Transverse colon (tissue), 4 donors: Measurements from ENCODE around the gene PRDM11. TPM values are rescaled to one million over a fixed set of nuclear protein-coding genes. Genes with fewer than 3 reads are reported as not detected.

ENCODE experiments used
- DNase-seq: peaks from one replicate; pipeline ENCODE4 v3.0.0-alpha.2; 2019
- H3K27ac ChIP-seq, 4 donors: fragments of 200-600 bp; sonication (generic); 2 replicates each; pipeline ENCODE4 v1.5.1; 2016 to 2018; ENCODE audit warnings: inconsistent platforms in 4 of 4
- H3K27me3 ChIP-seq: fragments of 200-600 bp; sonication (generic); 2 replicates; pipeline ENCODE4 v1.5.1; 2017; ENCODE audit warnings: inconsistent platforms
- H3K36me3 ChIP-seq, 4 donors: fragments of 200-600 bp; sonication (generic); 2 replicates each; pipeline ENCODE4 v1.5.1; 2017 to 2019; ENCODE audit warnings: inconsistent platforms in 4 of 4
- H3K4me1 ChIP-seq, 4 donors: fragments of 200-600 bp; sonication (generic); 2 replicates each; pipeline ENCODE4 v1.5.1; 2017 to 2020; ENCODE audit warnings: inconsistent platforms in 4 of 4
- H3K4me3 ChIP-seq, 4 donors: fragments of 200-600 bp; sonication (generic); 1 replicate in 1 of 4; 2 replicates in 3 of 4; pipeline versions ENCODE4 v1.5.1 to v1.6.1; 2017 to 2019; ENCODE audit warnings: inconsistent platforms in 4 of 4
- H3K9me3 ChIP-seq, 2 donors: fragments of 200-600 bp; sonication (generic); 2 replicates each; pipeline ENCODE4 v1.5.1; 2017 to 2019; ENCODE audit warnings: inconsistent platforms in 2 of 2
- EP300 ChIP-seq: sonication (generic); formaldehyde crosslinking; IDR thresholded peaks from one replicate; pipeline ENCODE4 v1.6.1; 2017; ENCODE audit warnings: antibody characterized with exemption, low read depth
- POLR2A ChIP-seq: fragments of 450-650 bp; IDR thresholded peaks from one replicate; pipeline ENCODE4 v1.6.1; 2016; ENCODE audit warnings: antibody characterized with exemption, mild to moderate bottlenecking, moderate library complexity
- POLR2AphosphoS5 ChIP-seq, 3 donors: sonication (generic); formaldehyde crosslinking; IDR thresholded peaks; one replicate each; pipeline ENCODE4 v1.6.1; 2016; ENCODE audit warnings: antibody characterized with exemption in 3 of 3
- WGBS, 2 donors: methylation state at CpG; one replicate each; pipeline ENCODE4 v1.1.5; 2018; ENCODE audit warnings: low coverage in 1 of 2; 5-methylcytosine and 5-hydroxymethylcytosine counted together
- in situ Hi-C, 4 donors: fragments of 200-750 bp; cut with MboI; loops; one replicate each; pipeline versions ENCODE4 v1.15.0 to v1.15.1; 2017; ENCODE audit warnings: low sequenced_read_pairs in 3 of 4, low pct_ligation_motif_present in 1 of 4, low pct_unique_long_range_greater_than_20kb in 1 of 4
- intact Hi-C: fragments of 100-400 bp; cut with DNase I; formaldehyde crosslinking; loops from one replicate; pipeline ENCODE4 v1.15.1; 2023; ENCODE audit warnings: low total_unique reads
- total RNA-seq, 4 donors: library from RNA; depleted of rRNA; stranded (reverse); fragments of >200 nt; gene quantifications; one replicate each; pipeline ENCODE4 v1.1.0, GENCODE V29; 2016
- TF ChIP-seq, protein P1 (sequence below), 5 experiments: fragments of 200-600 bp in 3 of 5; fragments of 450-650 bp in 2 of 5; sonication (generic) in 3 of 5; IDR thresholded peaks; 1 replicate in 2 of 5; 2 replicates in 3 of 5; pipeline ENCODE4 v1.5.1; 2016 to 2017; ENCODE audit warnings: antibody characterized with exemption in 5 of 5, inconsistent platforms in 3 of 5, mild to moderate bottlenecking in 2 of 5, moderate library complexity in 1 of 5

PRDM11 gene
- total RNA-seq, 4 donors from 2014 or later = 5.0 to 11.2 (median 7.9) TPM

DNA sequence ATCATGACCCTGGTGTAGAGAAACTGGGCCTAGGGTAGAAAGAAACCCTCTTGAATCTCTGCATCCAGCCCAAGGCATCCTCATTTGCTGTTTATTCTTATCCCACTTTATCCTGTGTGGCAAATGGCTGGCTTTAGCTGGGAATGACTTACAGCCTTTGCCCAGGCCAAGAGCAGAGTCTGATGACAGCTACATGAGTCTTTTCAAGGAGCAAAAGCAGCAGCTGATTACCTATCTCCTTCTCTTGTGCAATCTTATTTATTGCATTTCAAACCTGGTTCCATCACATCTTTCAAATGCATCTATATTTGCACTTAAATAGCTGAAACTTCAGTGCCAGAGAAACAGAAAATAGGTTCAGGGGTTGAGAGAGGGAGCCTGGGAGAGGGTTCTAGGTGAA is 113.6 kb downstream of the PRDM11 start:
- intact Hi-C loops (no loop called here), in situ Hi-C loops (no loop called here)
- Histone ChIP-seq H3K27me3 (no peaks in the 10 kb centered on the region), H3K27ac (peak overlapping the region in 1 of 4 donors; percentile 57), H3K9me3 (no peaks in the 10 kb centered on the region), H3K36me3 (no peaks in the 10 kb centered on the region), H3K4me3 (no peak overlapping the region), H3K4me1 (peaks cover 4 to 13% (median 10%) of the 10 kb centered on the region in 4 donors)
- TF ChIP-seq POLR2AphosphoS5 (IDR thresholded peaks at IDR 0.05) (no peak), EP300 (no peak), POLR2A (no peak)
- TF ChIP-seq, protein P1, sequence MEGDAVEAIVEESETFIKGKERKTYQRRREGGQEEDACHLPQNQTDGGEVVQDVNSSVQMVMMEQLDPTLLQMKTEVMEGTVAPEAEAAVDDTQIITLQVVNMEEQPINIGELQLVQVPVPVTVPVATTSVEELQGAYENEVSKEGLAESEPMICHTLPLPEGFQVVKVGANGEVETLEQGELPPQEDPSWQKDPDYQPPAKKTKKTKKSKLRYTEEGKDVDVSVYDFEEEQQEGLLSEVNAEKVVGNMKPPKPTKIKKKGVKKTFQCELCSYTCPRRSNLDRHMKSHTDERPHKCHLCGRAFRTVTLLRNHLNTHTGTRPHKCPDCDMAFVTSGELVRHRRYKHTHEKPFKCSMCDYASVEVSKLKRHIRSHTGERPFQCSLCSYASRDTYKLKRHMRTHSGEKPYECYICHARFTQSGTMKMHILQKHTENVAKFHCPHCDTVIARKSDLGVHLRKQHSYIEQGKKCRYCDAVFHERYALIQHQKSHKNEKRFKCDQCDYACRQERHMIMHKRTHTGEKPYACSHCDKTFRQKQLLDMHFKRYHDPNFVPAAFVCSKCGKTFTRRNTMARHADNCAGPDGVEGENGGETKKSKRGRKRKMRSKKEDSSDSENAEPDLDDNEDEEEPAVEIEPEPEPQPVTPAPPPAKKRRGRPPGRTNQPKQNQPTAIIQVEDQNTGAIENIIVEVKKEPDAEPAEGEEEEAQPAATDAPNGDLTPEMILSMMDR (IDR thresholded peaks at IDR 0.05) = no peak
- DNase-seq = no peak

DNA sequence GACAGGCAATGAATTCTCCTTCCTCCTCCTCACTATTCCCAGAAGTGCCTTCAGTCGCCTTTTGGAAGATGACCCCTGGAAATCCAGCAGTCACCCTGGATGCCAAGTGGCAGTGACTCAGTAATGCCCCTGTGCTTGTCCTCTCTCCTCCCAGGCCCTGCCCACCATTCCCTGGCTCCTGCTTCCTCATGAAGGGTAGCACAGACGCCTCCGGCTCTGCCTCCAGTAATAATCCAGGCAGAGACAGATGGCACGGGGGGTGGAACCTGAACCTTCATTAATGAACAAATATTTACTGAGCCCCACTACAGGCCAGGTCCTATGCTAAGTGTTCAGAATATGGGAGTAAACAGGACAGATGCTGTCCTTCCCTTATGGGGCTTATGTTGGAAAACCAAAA is 116.5 kb downstream of the PRDM11 start:
- intact Hi-C loops = no loop called here
- Histone ChIP-seq H3K27me3 (no peaks in the 10 kb centered on the region), H3K9me3 (no peaks in the 10 kb centered on the region), H3K36me3 (no peaks in the 10 kb centered on the region), H3K27ac (no peak overlapping the region), H3K4me3 (no peak overlapping the region), H3K4me1 (peaks cover 8 to 34% (median 24%) of the 10 kb centered on the region in 4 donors)
- in situ Hi-C loops = no loop called here
- peak; percentile 36 for DNase-seq
- 59% methylated on average over 4 of the region's 4 CpGs; no CpG with 5 or more reads in 1 of the 2 donors for WGBS, 2 donors
- TF ChIP-seq POLR2AphosphoS5 (IDR thresholded peaks at IDR 0.05) = no peak

DNA sequence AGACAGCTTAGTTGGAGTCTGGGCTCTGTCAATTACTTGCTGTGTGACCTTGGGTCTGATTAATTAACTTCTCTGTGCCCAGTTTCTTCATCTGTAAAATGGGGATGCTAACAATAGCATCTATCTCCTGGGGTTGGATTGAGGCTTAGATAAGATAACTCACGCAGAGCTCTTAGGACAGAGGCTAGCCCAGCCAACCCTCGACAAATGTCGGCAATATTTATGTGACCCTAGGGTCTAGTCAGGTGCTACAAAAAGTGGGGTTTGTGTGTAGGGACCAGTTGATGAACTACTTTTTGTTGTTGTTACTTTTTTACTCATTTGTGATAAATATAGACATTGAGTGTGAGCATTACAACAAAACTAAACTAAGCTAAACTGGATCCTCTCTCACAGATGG is 117.3 kb downstream of the PRDM11 start:
- H3K4me1 ChIP-seq = peaks cover 8 to 34% (median 25%) of the 10 kb centered on the region in 4 donors
- H3K27ac ChIP-seq = no peak overlapping the region
- TF ChIP-seq, protein P1 (IDR thresholded peaks at IDR 0.05) = no peak
- no peak for TF ChIP-seq POLR2AphosphoS5 (IDR thresholded peaks at IDR 0.05)
- TF ChIP-seq POLR2A = no peak
- no peak for TF ChIP-seq EP300
- 92 to 96% methylated on average over 3 of the region's 3 CpGs for WGBS, 2 donors
- no peaks in the 10 kb centered on the region for H3K36me3 ChIP-seq
- H3K4me3 ChIP-seq = no peak overlapping the region
- no peak for DNase-seq
- intact Hi-C loops (no loop called here), in situ Hi-C loops (no loop called here)
- no peaks in the 10 kb centered on the region for H3K9me3 ChIP-seq
- no peaks in the 10 kb centered on the region for H3K27me3 ChIP-seq

DNA sequence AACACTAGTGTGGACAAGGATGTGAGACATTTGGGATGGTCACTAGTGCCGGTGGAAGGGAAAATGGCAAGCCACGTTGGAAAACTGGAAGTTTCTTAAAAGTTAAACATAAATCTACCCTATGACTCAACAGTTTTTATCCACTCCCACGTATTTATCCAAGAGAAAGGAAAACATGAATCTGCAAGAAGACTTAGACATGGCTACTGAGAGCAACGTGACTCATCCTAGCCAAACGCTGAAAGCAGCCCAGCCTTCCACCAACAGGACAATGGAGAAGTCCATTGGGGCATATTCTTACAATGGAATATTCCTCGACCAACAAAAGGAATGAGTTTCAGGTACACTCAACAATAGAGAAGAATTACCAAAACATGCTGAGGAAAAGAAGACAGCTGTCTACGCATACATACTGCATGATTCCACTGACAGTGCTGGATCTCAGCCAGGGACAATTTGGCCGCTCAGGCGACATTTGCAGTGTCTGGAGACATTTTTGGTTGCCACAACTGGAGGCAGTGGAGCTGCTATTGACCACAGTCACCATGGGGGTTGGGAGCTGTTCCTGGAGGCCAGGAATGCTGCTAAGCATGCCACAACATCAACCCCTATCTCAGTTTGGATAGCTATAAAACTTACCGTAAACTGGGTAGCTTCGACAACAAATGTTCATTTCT is 118.5 kb downstream of the PRDM11 start:
- Histone ChIP-seq H3K27ac (peak overlapping the region; percentile 64 to 82 (median 76)), H3K4me3 (no peak overlapping the region), H3K9me3 (no peaks in the 10 kb centered on the region), H3K27me3 (no peaks in the 10 kb centered on the region), H3K36me3 (no peaks in the 10 kb centered on the region), H3K4me1 (peaks cover 6 to 34% (median 24%) of the 10 kb centered on the region in 4 donors)
- WGBS, 2 donors = 30 to 54% methylated on average over 6 to 11 of the region's 11 CpGs
- DNase-seq = no peak
- in situ Hi-C loops = no loop called here
- TF ChIP-seq EP300 = no peak
- no peak for TF ChIP-seq POLR2AphosphoS5 (IDR thresholded peaks at IDR 0.05)
- TF ChIP-seq, protein P1 (IDR thresholded peaks at IDR 0.05) = no peak
- no peak for TF ChIP-seq POLR2A
- intact Hi-C loops = no loop called here
